ENCODE results near the gene EIF4H.
"Not testable (repeated sequence)": the region's sequence is repeated elsewhere in the genome, so short reads cannot be mapped to it uniquely, and the experiment has no call there.

Gene EIF4H

GRCh38 chr7:74176555-74176954 is 2.4 kb downstream of the EIF4H start:
- DNase-seq = no peak

GRCh38 chr7:74178632-74179031 is 4.5 kb downstream of the EIF4H start:
- no peak for DNase-seq

- DNase-seq = no peak
Measured at GRCh38 chr7:74179935-74180604, 5.9 kb downstream of the EIF4H start.

GRCh38 chr7:74180866-74181265 is 6.7 kb downstream of the EIF4H start:
- no peak for DNase-seq

- no peak for DNase-seq
Measured at GRCh38 chr7:74181821-74182220, 7.7 kb downstream of the EIF4H start.

GRCh38 chr7:74182453-74183090 is 8.4 kb downstream of the EIF4H start:
- no peak for DNase-seq

- DNase-seq = no peak
Measured at GRCh38 chr7:74183142-74183541, 9.0 kb downstream of the EIF4H start.

- no peak for DNase-seq
Measured at GRCh38 chr7:74183653-74184450, 9.7 kb downstream of the EIF4H start.

GRCh38 chr7:74185016-74185415 is 10.9 kb downstream of the EIF4H start:
- DNase-seq = no peak

GRCh38 chr7:74185636-74186035 is 11.5 kb downstream of the EIF4H start:
- no peak for DNase-seq

GRCh38 chr7:74187915-74188675 is 13.9 kb downstream of the EIF4H start:
- no peak for DNase-seq

- no peak for DNase-seq
Measured at GRCh38 chr7:74190259-74190658, 16.1 kb downstream of the EIF4H start.

- DNase-seq = no peak
Measured at GRCh38 chr7:74191231-74191630, 17.1 kb downstream of the EIF4H start.

GRCh38 chr7:74193054-74193453 is 18.9 kb downstream of the EIF4H start:
- DNase-seq = no peak

- DNase-seq = no peak
Measured at GRCh38 chr7:74193913-74194312, 19.8 kb downstream of the EIF4H start.

GRCh38 chr7:74194686-74195085 is 20.5 kb downstream of the EIF4H start:
- no peak for DNase-seq

- not testable (repeated sequence) for DNase-seq
Measured at GRCh38 chr7:74195139-74195860, 21.1 kb downstream of the EIF4H start.

- DNase-seq = not testable (repeated sequence)
Measured at GRCh38 chr7:74195968-74196654, 22.0 kb downstream of the EIF4H start.

GRCh38 chr7:74197449-74198124 is 23.4 kb downstream of the EIF4H start:
- DNase-seq = no peak

GRCh38 chr7:74199551-74200355 is 25.6 kb downstream of the EIF4H start:
- no peak for DNase-seq

Measured in NCI-H1092 (cell line).